DOHH2 (cell line): ENCODE results near the gene PCDHGB3.

Experiments used
- CTCF ChIP-seq: fragments of 200-600 bp; sonication (generic); IDR thresholded peaks from one replicate; pipeline ENCODE4 v1.5.1; 2014; ENCODE audit warnings: antibody characterized with exemption, mild to moderate bottlenecking, low read depth, low read length; ENCODE audit not compliant: poor library complexity, severe bottlenecking
- EZH2phosphoT487 ChIP-seq: fragments of 200-600 bp; sonication (generic); IDR thresholded peaks from 2 replicates; pipeline ENCODE4 v1.6.1; 2017; ENCODE audit warnings: borderline replicate concordance, mild to moderate bottlenecking, antibody characterized with exemption, low read length, moderate library complexity, mixed read lengths

GRCh38 chr5:141399555-141400258 lies 29.7 kb downstream of the PCDHGB3 start:
- no peak for TF ChIP-seq CTCF
- no peak for TF ChIP-seq EZH2phosphoT487
